Right forelimb (tissue), 1 donor: ENCODE data around the gene CCDC74A.
"Not testable (repeated sequence)": the region's sequence is repeated elsewhere in the genome, so short reads cannot be mapped to it uniquely, and the experiment has no call there.

Experiments
- DNase-seq: peaks from one replicate; pipeline ENCODE4 v3.0.0-alpha.2; 2018

Gene CCDC74A

GRCh38 chr2:131566371-131566770, 38.7 kb downstream of the CCDC74A start:
- DNase-seq: no peak

GRCh38 chr2:131567891-131568290, 40.2 kb downstream of the CCDC74A start:
- no peak for DNase-seq

GRCh38 chr2:131568401-131568800, 40.7 kb downstream of the CCDC74A start:
- DNase-seq: not testable (repeated sequence)

GRCh38 chr2:131572175-131572574, 44.5 kb downstream of the CCDC74A start:
- no peak for DNase-seq

GRCh38 chr2:131577812-131578211, 50.1 kb downstream of the CCDC74A start:
- DNase-seq: no peak

DNA sequence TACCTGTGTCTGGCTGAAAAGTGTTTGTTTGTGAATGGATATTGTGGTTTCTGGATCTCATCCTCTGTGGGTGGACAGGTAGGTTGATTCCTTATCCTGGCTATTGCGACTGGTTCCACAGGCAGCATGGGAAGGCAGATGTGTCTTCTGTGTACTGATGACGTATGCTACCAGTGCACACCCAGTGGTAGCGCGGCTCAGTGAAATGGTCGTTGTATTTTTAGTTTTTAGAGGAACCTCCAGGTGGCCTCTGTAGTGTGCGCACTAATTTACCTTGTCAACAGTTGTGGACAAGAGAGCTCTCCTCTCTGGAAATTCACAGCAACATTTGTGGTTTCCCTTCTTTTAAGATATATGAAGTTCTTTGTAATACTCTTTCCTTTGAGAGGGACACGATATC, 52.5 kb downstream of the CCDC74A start:
- no peak for DNase-seq
